ENCODE results near the gene NBDY. TPM values are rescaled to one million over a fixed set of nuclear protein-coding genes. Genes with fewer than 3 reads are reported as not detected.

NBDY gene
- total RNA-seq, 1 donor = 9.0 TPM

- Histone ChIP-seq H3K36me3 (ENCODE audit: insufficient read depth, low read length) (no peaks in the 10 kb centered on the region), H3K4me3 (ENCODE audit: insufficient read depth, low read length) (no peak overlapping the region), H4K20me1 (ENCODE audit: insufficient read depth, low read length) (peaks cover 6% of the 10 kb centered on the region), H3K27me3 (ENCODE audit: insufficient read depth, low read length) (no peaks in the 10 kb centered on the region), H3K4me2 (ENCODE audit: insufficient read depth, low read length) (no peak overlapping the region), H3K27ac (ENCODE audit: low read depth, low read length) (no peak overlapping the region), H2AFZ (ENCODE audit: low read length) (no peak overlapping the region), H3K9me3 (ENCODE audit: low read depth, low read length) (no peaks in the 10 kb centered on the region), H3K4me1 (ENCODE audit: insufficient read depth, low read length) (no peaks in the 10 kb centered on the region), H3K79me2 (ENCODE audit: insufficient read depth, low read length) (no peaks in the 10 kb centered on the region)
- DNase-seq (ENCODE audit: insufficient read length, low spot score, missing footprints) = no peak
- no peak for TF ChIP-seq CTCF (IDR thresholded peaks at IDR 0.05; ENCODE audit: extremely low read depth, low read depth, low read length)
These were observed 61.7 kb downstream of the NBDY start for GRCh38 chrX:56790778-56791177.

GRCh38 chrX:56791456-56791855, 62.4 kb downstream of the NBDY start:
- no peaks in the 10 kb centered on the region for H3K79me2 ChIP-seq (ENCODE audit: insufficient read depth, low read length)
- no peak for DNase-seq (ENCODE audit: insufficient read length, low spot score, missing footprints)
- H3K9me3 ChIP-seq (ENCODE audit: low read depth, low read length) = no peaks in the 10 kb centered on the region
- H3K27ac ChIP-seq (ENCODE audit: low read depth, low read length) = no peak overlapping the region
- no peak overlapping the region for H2AFZ ChIP-seq (ENCODE audit: low read length)
- no peak for TF ChIP-seq CTCF (IDR thresholded peaks at IDR 0.05; ENCODE audit: extremely low read depth, low read depth, low read length)
- H3K36me3 ChIP-seq (ENCODE audit: insufficient read depth, low read length) = no peaks in the 10 kb centered on the region
- no peak overlapping the region for H3K4me2 ChIP-seq (ENCODE audit: insufficient read depth, low read length)
- H4K20me1 ChIP-seq (ENCODE audit: insufficient read depth, low read length) = peaks cover 2% of the 10 kb centered on the region
- H3K4me3 ChIP-seq (ENCODE audit: insufficient read depth, low read length) = no peak overlapping the region
- no peaks in the 10 kb centered on the region for H3K4me1 ChIP-seq (ENCODE audit: insufficient read depth, low read length)
- H3K27me3 ChIP-seq (ENCODE audit: insufficient read depth, low read length) = no peaks in the 10 kb centered on the region

GRCh38 chrX:56792270-56793111, 63.4 kb downstream of the NBDY start:
- Histone ChIP-seq H3K4me2 (ENCODE audit: insufficient read depth, low read length) (no peak overlapping the region), H3K9me3 (ENCODE audit: low read depth, low read length) (no peaks in the 10 kb centered on the region), H3K27me3 (ENCODE audit: insufficient read depth, low read length) (no peaks in the 10 kb centered on the region), H3K79me2 (ENCODE audit: insufficient read depth, low read length) (no peaks in the 10 kb centered on the region), H3K4me3 (ENCODE audit: insufficient read depth, low read length) (no peak overlapping the region), H3K4me1 (ENCODE audit: insufficient read depth, low read length) (no peaks in the 10 kb centered on the region), H2AFZ (ENCODE audit: low read length) (no peak overlapping the region), H3K27ac (ENCODE audit: low read depth, low read length) (no peak overlapping the region), H4K20me1 (ENCODE audit: insufficient read depth, low read length) (peaks cover 4% of the 10 kb centered on the region), H3K36me3 (ENCODE audit: insufficient read depth, low read length) (no peaks in the 10 kb centered on the region)
- no peak for TF ChIP-seq CTCF (IDR thresholded peaks at IDR 0.05; ENCODE audit: extremely low read depth, low read depth, low read length)
- no peak for DNase-seq (ENCODE audit: insufficient read length, low spot score, missing footprints)

GRCh38 chrX:56793112-56793430, 64.0 kb downstream of the NBDY start:
- H3K4me1 ChIP-seq (ENCODE audit: insufficient read depth, low read length) = no peaks in the 10 kb centered on the region
- no peaks in the 10 kb centered on the region for H3K9me3 ChIP-seq (ENCODE audit: low read depth, low read length)
- no peak overlapping the region for H3K4me3 ChIP-seq (ENCODE audit: insufficient read depth, low read length)
- no peak overlapping the region for H2AFZ ChIP-seq (ENCODE audit: low read length)
- DNase-seq (ENCODE audit: insufficient read length, low spot score, missing footprints) = no peak
- H4K20me1 ChIP-seq (ENCODE audit: insufficient read depth, low read length) = peaks cover 6% of the 10 kb centered on the region
- H3K27me3 ChIP-seq (ENCODE audit: insufficient read depth, low read length) = peaks cover 3% of the 10 kb centered on the region
- H3K36me3 ChIP-seq (ENCODE audit: insufficient read depth, low read length) = no peaks in the 10 kb centered on the region
- TF ChIP-seq CTCF (IDR thresholded peaks at IDR 0.05; ENCODE audit: extremely low read depth, low read depth, low read length) = no peak
- H3K27ac ChIP-seq (ENCODE audit: low read depth, low read length) = no peak overlapping the region
- H3K4me2 ChIP-seq (ENCODE audit: insufficient read depth, low read length) = no peak overlapping the region
- no peaks in the 10 kb centered on the region for H3K79me2 ChIP-seq (ENCODE audit: insufficient read depth, low read length)
